Bone marrow (tissue), 2 donors: ENCODE measurements around the gene CALML3.

Experiments
- DNase-seq, 2 donors: peaks; one replicate each; lab custom pipeline; 2025; lab: John Stamatoyannopoulos, UW

The CALML3 gene

GRCh38 chr10:5506751-5507648 lies 17.8 kb upstream of the CALML3 start:
- DNase-seq: no peak

GRCh38 chr10:5507649-5508131 lies 17.1 kb upstream of the CALML3 start:
- DNase-seq: no peak

- DNase-seq: no peak
These were observed 16.6 kb upstream of the CALML3 start for GRCh38 chr10:5508161-5508604.

GRCh38 chr10:5508786-5509185 lies 16.0 kb upstream of the CALML3 start:
- DNase-seq: no peak

GRCh38 chr10:5509236-5509635 lies 15.5 kb upstream of the CALML3 start:
- DNase-seq: no peak

- no peak for DNase-seq
These were observed 15.1 kb upstream of the CALML3 start for GRCh38 chr10:5509691-5510090.

GRCh38 chr10:5510281-5511072 lies 14.3 kb upstream of the CALML3 start:
- no peak for DNase-seq

- DNase-seq: no peak
These were observed 13.4 kb upstream of the CALML3 start for GRCh38 chr10:5511231-5511884.

GRCh38 chr10:5511885-5512280 lies 12.9 kb upstream of the CALML3 start:
- DNase-seq: no peak

GRCh38 chr10:5512331-5512730 lies 12.4 kb upstream of the CALML3 start:
- DNase-seq: no peak

- DNase-seq: no peak
These were observed 11.7 kb upstream of the CALML3 start for GRCh38 chr10:5512881-5513612.

GRCh38 chr10:5514226-5514850 lies 10.4 kb upstream of the CALML3 start:
- no peak for DNase-seq

- DNase-seq: no peak
These were observed 8.6 kb upstream of the CALML3 start for GRCh38 chr10:5515948-5516761.

GRCh38 chr10:5517546-5517945 lies 7.2 kb upstream of the CALML3 start:
- no peak for DNase-seq

- no peak for DNase-seq
These were observed 6.6 kb upstream of the CALML3 start for GRCh38 chr10:5518143-5518542.

- DNase-seq: no peak
These were observed 5.7 kb upstream of the CALML3 start for GRCh38 chr10:5519054-5519453.

- no peak for DNase-seq
These were observed 1.7 kb upstream of the CALML3 start for GRCh38 chr10:5522913-5523560.

- no peak for DNase-seq
These were observed 776 bp upstream of the CALML3 start for GRCh38 chr10:5523796-5524574.
